Measurements from ENCODE around the gene PDE6H. TPM values are rescaled to one million over a fixed set of nuclear protein-coding genes. Genes with fewer than 3 reads are reported as not detected.

PDE6H gene
- total and polyA plus RNA-seq, 5 donors, result not detected

DNA sequence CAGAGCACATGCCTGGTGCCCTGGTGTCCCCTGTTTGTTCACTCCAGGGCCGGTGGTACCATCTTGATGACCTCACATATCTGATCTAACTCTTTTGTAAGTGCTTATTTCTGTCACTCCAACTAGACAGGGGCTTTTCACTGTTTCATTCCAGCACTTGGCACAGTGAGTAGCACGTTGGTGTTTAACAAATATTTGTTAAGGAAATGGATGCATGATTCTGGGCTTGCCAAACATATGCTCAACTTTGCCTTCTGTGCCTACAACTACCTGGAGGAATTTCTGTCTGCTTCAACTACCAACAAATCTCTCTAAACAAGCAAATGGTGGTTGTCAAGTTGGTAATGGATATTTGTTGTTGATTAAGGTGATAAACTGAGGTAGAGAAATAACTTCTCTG, 31.6 kb downstream of the PDE6H start:
- 69% methylated on average over 2 of the region's 2 CpGs for WGBS

DNA sequence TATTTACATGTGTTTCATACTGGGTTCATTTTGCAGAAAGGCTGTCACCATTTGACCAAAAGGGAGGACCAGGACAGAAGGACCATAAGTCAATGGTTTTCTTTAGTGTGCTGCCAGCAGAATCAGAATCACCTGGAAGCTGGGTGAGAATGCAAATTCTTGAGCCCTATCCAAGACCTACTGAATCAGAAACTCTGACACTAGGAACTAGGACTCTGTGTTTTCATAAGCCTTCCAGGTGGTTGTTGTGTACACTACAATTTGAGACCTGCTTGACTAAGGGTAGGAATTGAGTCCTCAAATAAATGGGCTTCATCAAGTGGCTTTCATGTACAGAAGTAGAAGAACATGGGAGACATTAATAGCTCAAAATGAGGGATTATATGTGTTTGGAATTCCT, 32.2 kb downstream of the PDE6H start:
- DNase-seq, result no peak

More for the DNA sequence above, 31.6 kb downstream of the PDE6H start:
- no peaks in the 10 kb centered on the region for H3K9me3 ChIP-seq (ENCODE audit: control insufficient read depth, low read length)
- H3K27ac ChIP-seq (ENCODE audit: low read length), result no peak overlapping the region
- intact Hi-C loops (cut with DNase I), result no loop called here
- DNase-seq, result no peak
- no peaks in the 10 kb centered on the region for H3K27me3 ChIP-seq (ENCODE audit: control insufficient read depth, insufficient read depth)
- no peak overlapping the region for H3K4me3 ChIP-seq (ENCODE audit: low read length)
- H3K4me1 ChIP-seq (ENCODE audit: control insufficient read depth, insufficient read depth, low read length), result no peaks in the 10 kb centered on the region
- ATAC-seq, result no peak

GRCh38 chr12:15007551-15007950, 34.7 kb downstream of the PDE6H start:
- no peak overlapping the region for H3K4me3 ChIP-seq (ENCODE audit: low read length)
- 53% methylated on average over 3 of the region's 3 CpGs for WGBS
- no peaks in the 10 kb centered on the region for H3K4me1 ChIP-seq (ENCODE audit: control insufficient read depth, insufficient read depth, low read length)
- DNase-seq (no peak), ATAC-seq (no peak)
- H3K27ac ChIP-seq (ENCODE audit: low read length), result no peak overlapping the region
- no peaks in the 10 kb centered on the region for H3K9me3 ChIP-seq (ENCODE audit: control insufficient read depth, low read length)
- H3K27me3 ChIP-seq (ENCODE audit: control insufficient read depth, insufficient read depth), result no peaks in the 10 kb centered on the region
- intact Hi-C loops (cut with DNase I), result no loop called here

More for the DNA sequence above, 32.2 kb downstream of the PDE6H start:
- Histone ChIP-seq H3K27ac (ENCODE audit: low read length) (no peak overlapping the region), H3K4me1 (ENCODE audit: control insufficient read depth, insufficient read depth, low read length) (no peaks in the 10 kb centered on the region), H3K27me3 (ENCODE audit: control insufficient read depth, insufficient read depth) (no peaks in the 10 kb centered on the region), H3K9me3 (ENCODE audit: control insufficient read depth, low read length) (no peaks in the 10 kb centered on the region), H3K4me3 (ENCODE audit: low read length) (no peak overlapping the region)
- no peak for ATAC-seq
- intact Hi-C loops (cut with DNase I), result no loop called here

- intact Hi-C loops (cut with DNase I), result no loop called here
- no peak overlapping the region for H3K27ac ChIP-seq (ENCODE audit: low read length)
- no peak for DNase-seq
- H3K4me1 ChIP-seq (ENCODE audit: control insufficient read depth, insufficient read depth, low read length), result no peaks in the 10 kb centered on the region
- H3K27me3 ChIP-seq (ENCODE audit: control insufficient read depth, insufficient read depth), result no peaks in the 10 kb centered on the region
- no peak for ATAC-seq
- no peaks in the 10 kb centered on the region for H3K9me3 ChIP-seq (ENCODE audit: control insufficient read depth, low read length)
- no peak overlapping the region for H3K4me3 ChIP-seq (ENCODE audit: low read length)
These were observed 38.3 kb downstream of the PDE6H start for GRCh38 chr12:15011162-15011561.

DNA sequence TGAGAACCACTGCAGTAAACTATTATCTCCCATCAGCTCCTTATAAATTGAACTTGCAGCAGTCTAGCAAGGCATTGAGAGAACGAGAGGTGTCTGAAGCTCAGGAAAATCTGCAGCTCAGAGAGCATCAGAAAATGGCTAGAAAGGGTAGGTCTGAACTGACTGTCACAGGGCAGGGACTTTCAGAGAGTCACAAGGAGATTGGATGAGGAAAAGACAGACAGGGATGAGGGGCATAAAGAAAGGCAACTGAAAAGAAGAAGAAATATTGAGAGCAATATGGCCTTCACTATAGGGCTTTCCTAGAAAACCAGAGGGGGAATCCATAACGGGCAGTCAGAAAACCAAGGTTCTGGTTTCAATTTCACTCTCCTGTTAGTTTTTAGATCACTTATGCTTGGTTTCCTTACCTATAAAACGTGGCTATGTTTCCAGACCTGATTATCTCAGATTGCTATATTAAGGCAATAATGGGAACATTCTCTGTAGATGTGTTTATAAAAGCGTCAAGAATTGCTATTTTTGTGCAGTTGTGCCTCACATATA, 40.9 kb downstream of the PDE6H start:
- Histone ChIP-seq H3K27me3 (ENCODE audit: control insufficient read depth, insufficient read depth) (no peaks in the 10 kb centered on the region), H3K4me1 (ENCODE audit: control insufficient read depth, insufficient read depth, low read length) (no peaks in the 10 kb centered on the region), H3K27ac (ENCODE audit: low read length) (no peak overlapping the region), H3K9me3 (ENCODE audit: control insufficient read depth, low read length) (no peaks in the 10 kb centered on the region), H3K4me3 (ENCODE audit: low read length) (no peak overlapping the region)
- WGBS, result 73% methylated on average over 4 of the region's 4 CpGs
- intact Hi-C loops (cut with DNase I), result no loop called here
- DNase-seq (no peak), ATAC-seq (no peak)

DNA sequence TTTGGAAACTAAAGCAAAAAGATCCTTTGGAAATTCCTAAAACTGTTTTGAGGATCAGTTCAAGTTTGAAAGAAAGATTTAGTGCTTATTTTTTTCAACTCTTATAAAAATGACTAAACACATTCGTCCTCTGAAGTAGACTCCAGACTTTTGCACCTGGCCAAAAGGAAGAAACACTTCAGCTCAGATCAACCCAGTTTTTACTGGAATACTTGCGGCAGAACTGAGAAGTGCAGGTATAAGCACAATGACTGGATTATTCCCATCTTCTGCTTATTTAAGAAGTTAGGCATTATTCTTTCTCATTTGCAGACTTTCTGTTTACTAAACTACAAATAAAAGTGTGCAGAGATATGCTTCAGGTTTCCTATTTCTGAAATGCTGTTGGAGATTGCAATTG, 41.9 kb downstream of the PDE6H start:
- intact Hi-C loops (cut with DNase I), result no loop called here
- 81% methylated on average over 2 of the region's 2 CpGs for WGBS
- ATAC-seq, result no peak

DNA sequence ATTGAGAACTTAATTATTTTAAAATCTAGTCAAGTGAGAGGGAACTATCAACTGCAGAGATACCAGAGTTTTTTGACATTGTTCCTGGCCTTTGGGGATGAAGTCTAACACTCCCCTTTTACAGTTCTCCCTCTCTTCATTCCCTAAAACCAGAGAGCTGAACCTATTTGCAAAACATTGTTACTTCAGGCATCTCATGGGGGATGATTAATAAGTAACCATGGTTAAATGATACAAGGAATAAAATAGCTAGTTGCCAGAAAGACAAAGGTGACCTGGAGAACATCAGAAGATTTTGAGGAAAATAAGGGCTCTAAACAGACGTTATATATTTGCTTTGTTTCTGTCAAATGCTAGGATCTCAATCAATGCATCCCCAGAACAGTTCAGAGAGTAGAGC, 42.3 kb downstream of the PDE6H start:
- no peak overlapping the region for H3K4me3 ChIP-seq (ENCODE audit: low read length)
- 75% methylated on average over 1 of the region's 1 CpG for WGBS
- H3K9me3 ChIP-seq (ENCODE audit: control insufficient read depth, low read length), result no peaks in the 10 kb centered on the region
- H3K4me1 ChIP-seq (ENCODE audit: control insufficient read depth, insufficient read depth, low read length), result no peaks in the 10 kb centered on the region
- no peak overlapping the region for H3K27ac ChIP-seq (ENCODE audit: low read length)
- intact Hi-C loops (cut with DNase I), result no loop called here
- DNase-seq (no peak), ATAC-seq (no peak)
- H3K27me3 ChIP-seq (ENCODE audit: control insufficient read depth, insufficient read depth), result no peaks in the 10 kb centered on the region

More for the DNA sequence above, 41.9 kb downstream of the PDE6H start:
- no peaks in the 10 kb centered on the region for H3K4me1 ChIP-seq (ENCODE audit: control insufficient read depth, insufficient read depth, low read length)
- H3K9me3 ChIP-seq (ENCODE audit: control insufficient read depth, low read length), result no peaks in the 10 kb centered on the region
- DNase-seq, result no peak
- no peaks in the 10 kb centered on the region for H3K27me3 ChIP-seq (ENCODE audit: control insufficient read depth, insufficient read depth)
- no peak overlapping the region for H3K4me3 ChIP-seq (ENCODE audit: low read length)
- H3K27ac ChIP-seq (ENCODE audit: low read length), result no peak overlapping the region

DNA sequence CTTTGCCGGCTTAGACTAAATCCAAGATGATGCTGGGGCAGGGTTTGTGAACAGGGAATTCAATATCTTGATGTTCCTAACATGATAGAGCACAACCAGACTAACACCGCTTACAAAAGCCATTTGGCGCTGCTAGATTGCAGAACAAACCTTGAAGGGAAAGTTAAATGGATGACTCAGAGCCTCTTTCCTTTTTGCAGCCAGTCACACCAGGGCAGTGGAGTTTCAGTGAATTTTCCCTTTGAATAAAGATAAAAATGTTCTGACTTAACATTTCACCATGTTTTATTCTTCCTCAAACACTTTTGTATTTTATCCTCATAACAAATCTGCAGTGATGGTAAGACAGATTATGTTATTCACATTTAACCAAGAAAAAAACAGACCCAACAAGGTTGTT, 47.3 kb downstream of the PDE6H start:
- Histone ChIP-seq H3K4me3 (ENCODE audit: low read length) (no peak overlapping the region), H3K4me1 (ENCODE audit: control insufficient read depth, insufficient read depth, low read length) (no peaks in the 10 kb centered on the region), H3K9me3 (ENCODE audit: control insufficient read depth, low read length) (no peaks in the 10 kb centered on the region), H3K27ac (ENCODE audit: low read length) (no peak overlapping the region), H3K27me3 (ENCODE audit: control insufficient read depth, insufficient read depth) (no peaks in the 10 kb centered on the region)
- 91% methylated on average over 3 of the region's 3 CpGs for WGBS
- ATAC-seq (no peak), DNase-seq (no peak)
- intact Hi-C loops (cut with DNase I), result no loop called here

Other genes starting within 250 kb of the PDE6H start
- gene WBP11, start 169.6 kb upstream of the PDE6H start, total RNA-seq, result 10 to 100 TPM; 51.9 to 63.7 (median 54.1) TPM
- 19.3 TPM for gene WBP11, start 169.6 kb upstream of the PDE6H start, polyA plus RNA-seq
- 1 to 10 TPM; 1.4 to 2.7 (median 1.5) TPM for gene C12orf60, start 169.4 kb upstream of the PDE6H start, total RNA-seq
- 3.8 TPM for gene C12orf60, start 169.4 kb upstream of the PDE6H start, polyA plus RNA-seq
- under 1 TPM; 0.53 to 0.85 (median 0.68) TPM for gene SMCO3, start 158.9 kb upstream of the PDE6H start, total RNA-seq
- 1.5 TPM for gene SMCO3, start 158.9 kb upstream of the PDE6H start, polyA plus RNA-seq
- gene ART4, start 129.5 kb upstream of the PDE6H start, total RNA-seq, result 10 to 100 TPM in 2 of 4 donors, 1 to 10 TPM in 2; 9.2 to 13.2 (median 10.2) TPM
- 6.8 TPM for gene ART4, start 129.5 kb upstream of the PDE6H start, polyA plus RNA-seq
- gene MGP, start 87.2 kb upstream of the PDE6H start, total RNA-seq, result 1,000 to 10,000 TPM in 3 of 4 donors, 100 to 1,000 TPM in 1; 660 to 1,578 (median 1,064) TPM
- 841 TPM for gene MGP, start 87.2 kb upstream of the PDE6H start, polyA plus RNA-seq
- gene ERP27, start 34.5 kb upstream of the PDE6H start, total RNA-seq, result under 1 TPM; 0.17 to 0.49 (median 0.37) TPM
- gene ERP27, start 34.5 kb upstream of the PDE6H start, polyA plus RNA-seq, result 0.32 TPM
- gene ARHGDIB, start 11.4 kb upstream of the PDE6H start, total RNA-seq, result 10 to 100 TPM; 45.6 to 67.6 (median 61.5) TPM
- gene ARHGDIB, start 11.4 kb upstream of the PDE6H start, polyA plus RNA-seq, result 73.5 TPM
- 1 to 10 TPM; 5.1 to 9.5 (median 8.4) TPM for gene RERG, start 248.4 kb downstream of the PDE6H start, total RNA-seq
- gene RERG, start 248.4 kb downstream of the PDE6H start, polyA plus RNA-seq, result 9.1 TPM

Measured in right cardiac atrium (tissue), 5 donors.